Effector memory CD4-positive, alpha-beta T cell (primary cell): ENCODE results near the gene ARHGEF35.
"Not testable (repeated sequence)": the region's sequence is repeated elsewhere in the genome, so short reads cannot be mapped to it uniquely, and the experiment has no call there.

Experiments
- DNase-seq, 3 donors: peaks; one replicate each; pipeline ENCODE4 v3.0.0-alpha.2; 2020
- H3K27ac ChIP-seq: 2 replicates; pipeline ENCODE4 v1.7.0; 2013; ENCODE audit warnings: mild to moderate bottlenecking, low read length, moderate library complexity; ENCODE audit not compliant: insufficient read depth, poor library complexity, severe bottlenecking
- H3K27me3 ChIP-seq: replicated peaks from 2 replicates; pipeline ENCODE4 v1.7.0; 2013; ENCODE audit warnings: mild to moderate bottlenecking, low read length; ENCODE audit not compliant: insufficient read depth, control insufficient read depth, poor library complexity, severe bottlenecking
- H3K36me3 ChIP-seq: 2 replicates; pipeline ENCODE4 v1.7.0; 2013; ENCODE audit warnings: mild to moderate bottlenecking, low read length, moderate library complexity; ENCODE audit not compliant: control insufficient read depth, insufficient read depth
- H3K4me1 ChIP-seq: 2 replicates; pipeline ENCODE4 v1.7.0; 2013; ENCODE audit warnings: low read length, mild to moderate bottlenecking; ENCODE audit not compliant: control insufficient read depth, insufficient read depth, poor library complexity, severe bottlenecking
- H3K4me3 ChIP-seq: 2 replicates; pipeline ENCODE4 v1.7.0; 2013; ENCODE audit warnings: low read length, low read depth, mild to moderate bottlenecking; ENCODE audit not compliant: insufficient read depth, poor library complexity, severe bottlenecking
- H3K9me3 ChIP-seq: 2 replicates; pipeline ENCODE4 v1.7.0; 2013; ENCODE audit warnings: mild to moderate bottlenecking, low read length, moderate library complexity; ENCODE audit not compliant: control insufficient read depth

The ARHGEF35 gene

GRCh38 chr7:144219149-144219548 is 23.5 kb upstream of the ARHGEF35 start:
- not testable (repeated sequence) for H3K4me3 ChIP-seq, H3K4me1 ChIP-seq, H3K9me3 ChIP-seq, H3K36me3 ChIP-seq, DNase-seq, H3K27me3 ChIP-seq, H3K27ac ChIP-seq

GRCh38 chr7:144218581-144218980 is 22.9 kb upstream of the ARHGEF35 start:
- H3K4me3 ChIP-seq, H3K4me1 ChIP-seq, H3K27me3 ChIP-seq, DNase-seq, H3K27ac ChIP-seq, H3K36me3 ChIP-seq, H3K9me3 ChIP-seq: not testable (repeated sequence)

- not testable (repeated sequence) for H3K27ac ChIP-seq, H3K9me3 ChIP-seq, H3K27me3 ChIP-seq, H3K36me3 ChIP-seq, H3K4me3 ChIP-seq, H3K4me1 ChIP-seq, DNase-seq
Measured at GRCh38 chr7:144217200-144217599, 21.6 kb upstream of the ARHGEF35 start.

- H3K4me1 ChIP-seq, H3K27ac ChIP-seq, DNase-seq, H3K9me3 ChIP-seq, H3K36me3 ChIP-seq, H3K4me3 ChIP-seq, H3K27me3 ChIP-seq: not testable (repeated sequence)
Measured at GRCh38 chr7:144205306-144205705, 9.7 kb upstream of the ARHGEF35 start.

GRCh38 chr7:144203086-144203485 is 7.5 kb upstream of the ARHGEF35 start:
- H3K27me3 ChIP-seq, H3K4me3 ChIP-seq, H3K27ac ChIP-seq, DNase-seq, H3K36me3 ChIP-seq, H3K9me3 ChIP-seq, H3K4me1 ChIP-seq: not testable (repeated sequence)

- H3K4me3 ChIP-seq, H3K9me3 ChIP-seq, H3K36me3 ChIP-seq, H3K4me1 ChIP-seq, H3K27ac ChIP-seq, DNase-seq, H3K27me3 ChIP-seq: not testable (repeated sequence)
Measured at GRCh38 chr7:144201978-144202377, 6.3 kb upstream of the ARHGEF35 start.

- H3K36me3 ChIP-seq, H3K9me3 ChIP-seq, H3K27ac ChIP-seq, H3K27me3 ChIP-seq, H3K4me1 ChIP-seq, DNase-seq, H3K4me3 ChIP-seq: not testable (repeated sequence)
Measured at GRCh38 chr7:144198934-144199333, 3.3 kb upstream of the ARHGEF35 start.

DNA sequence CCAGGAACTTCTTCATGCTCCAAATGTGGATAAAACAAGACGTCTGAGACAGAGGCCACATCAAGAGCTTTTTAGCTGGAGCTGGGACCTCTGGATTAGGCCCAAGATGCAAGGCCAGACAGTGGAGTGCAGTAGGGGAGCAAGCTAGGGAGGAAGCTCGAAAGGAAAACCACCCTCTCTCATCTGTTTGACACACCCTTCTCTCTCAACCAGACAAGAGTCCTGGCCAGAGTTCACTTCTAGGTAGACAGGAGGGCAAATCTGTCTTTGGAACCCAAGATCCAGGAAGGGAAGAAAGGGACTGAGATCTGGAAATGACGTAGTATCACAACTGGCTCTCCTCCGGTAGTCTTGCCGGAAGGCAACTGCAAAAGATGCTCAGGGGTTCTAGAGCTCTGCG is 1.2 kb downstream of the ARHGEF35 start:
- H3K27ac ChIP-seq, H3K9me3 ChIP-seq, H3K4me1 ChIP-seq, H3K27me3 ChIP-seq, DNase-seq, H3K4me3 ChIP-seq, H3K36me3 ChIP-seq: not testable (repeated sequence)

DNA sequence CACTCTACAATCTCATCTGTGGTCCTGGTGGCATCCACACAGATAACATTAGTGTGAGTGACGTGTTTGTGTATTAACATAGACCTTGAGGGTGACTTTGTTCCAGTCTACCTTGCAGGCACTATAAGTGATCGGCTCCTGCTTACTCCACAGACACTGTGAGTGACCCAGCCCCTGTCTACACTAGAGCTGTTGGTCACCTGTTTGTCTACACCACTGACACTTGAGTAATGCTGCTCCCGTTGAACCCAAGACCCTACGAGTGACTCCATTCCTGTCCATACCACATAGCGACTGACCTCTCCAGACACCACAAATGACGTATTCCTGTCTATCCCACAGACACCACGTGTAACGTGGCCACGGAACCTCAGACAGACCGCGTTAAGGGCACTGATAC is 1.9 kb downstream of the ARHGEF35 start:
- H3K27me3 ChIP-seq, H3K9me3 ChIP-seq, DNase-seq, H3K36me3 ChIP-seq, H3K4me3 ChIP-seq, H3K4me1 ChIP-seq, H3K27ac ChIP-seq: not testable (repeated sequence)

- DNase-seq, H3K27me3 ChIP-seq, H3K36me3 ChIP-seq, H3K4me1 ChIP-seq, H3K9me3 ChIP-seq, H3K4me3 ChIP-seq, H3K27ac ChIP-seq: not testable (repeated sequence)
Measured at GRCh38 chr7:144188578-144189171, 7.0 kb downstream of the ARHGEF35 start.

DNA sequence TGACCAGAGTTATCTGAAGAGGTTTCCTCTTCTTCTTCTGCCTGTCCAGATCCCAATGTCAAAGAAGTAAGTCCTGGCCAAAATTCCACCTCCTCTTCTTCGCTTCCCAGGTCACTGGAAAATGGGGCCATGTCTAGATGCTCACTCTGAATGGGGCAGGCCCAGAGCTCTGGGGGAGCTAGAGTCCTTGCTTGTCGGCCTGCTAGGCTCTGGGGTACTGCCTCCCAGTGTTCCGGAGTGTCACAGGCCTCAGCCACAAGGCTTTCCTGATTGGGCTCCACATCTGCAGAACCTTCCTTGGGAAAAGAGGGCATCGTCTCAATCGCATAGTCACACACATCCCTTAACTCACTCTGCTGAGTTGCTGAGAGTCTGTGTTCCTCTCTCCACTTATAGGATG is 7.8 kb downstream of the ARHGEF35 start:
- not testable (repeated sequence) for DNase-seq, H3K4me1 ChIP-seq, H3K36me3 ChIP-seq, H3K9me3 ChIP-seq, H3K27me3 ChIP-seq, H3K4me3 ChIP-seq, H3K27ac ChIP-seq
